Gastrocnemius medialis (tissue), 4 donors: Measurements from ENCODE around the gene MDM2.

ENCODE experiments used
- CTCF ChIP-seq, 5 experiments: fragments of 450-650 bp in 3 of 5; fragments of 200-600 bp in 2 of 5; sonication (generic) in 2 of 5; IDR thresholded peaks in 4 of 5; conservative IDR thresholded peaks in 1 of 5; 1 replicate in 4 of 5; 2 replicates in 1 of 5; pipeline ENCODE4 v1.5.1; 2016 to 2019; ENCODE audit warnings: antibody characterized with exemption in 5 of 5, mild to moderate bottlenecking in 3 of 5, moderate library complexity in 3 of 5
- POLR2A ChIP-seq, 2 donors: fragments of 450-650 bp; IDR thresholded peaks; one replicate each; pipeline ENCODE4 v1.6.1; 2017; ENCODE audit warnings: antibody characterized with exemption in 2 of 2, mild to moderate bottlenecking in 2 of 2, moderate library complexity in 2 of 2

- TF ChIP-seq POLR2A (IDR thresholded peaks at IDR 0.05) (no peak), CTCF (IDR thresholded peaks at IDR 0.05 in 4 of 5, conservative IDR thresholded peaks at IDR 0.05 in 1 of 5) (no peak)
These were observed 80.3 kb downstream of the MDM2 start for GRCh38 chr12:68888243-68888642.
